OCI-LY3 (cell line): ENCODE data around the gene ACTG1.

ENCODE experiments used
- H2AFZ ChIP-seq: fragments of 200-600, 300-600 bp; shearing (Covaris generic); 2 replicates; pipeline ENCODE4 v1.6.0; 2014; ENCODE audit warnings: antibody characterized with exemption, low read depth, low read length
- H3K27ac ChIP-seq: fragments of 200-600, 300-600 bp; sonication (generic); 2 replicates; pipeline ENCODE4 v1.5.1; 2014; ENCODE audit warnings: mild to moderate bottlenecking, low read length, moderate library complexity, mixed read lengths
- H3K27me3 ChIP-seq: fragments of 200-600, 300-600 bp; sonication (generic); 2 replicates; pipeline ENCODE4 v1.6.1; 2014; ENCODE audit warnings: low read depth, low read length, mixed read lengths
- H3K36me3 ChIP-seq: fragments of 200-600, 300-600 bp; sonication (generic); replicated peaks from 2 replicates; pipeline ENCODE3; 2014; ENCODE audit warnings: low read depth, low read length, mixed read lengths
- H3K4me1 ChIP-seq: fragments of 300-600, 200-600 bp; sonication (generic); 2 replicates; pipeline ENCODE4 v1.6.1; 2014; ENCODE audit warnings: low read length, mixed read lengths
- H3K4me2 ChIP-seq: fragments of 200-600, 300-600 bp; sonication (generic); 2 replicates; pipeline ENCODE4 v1.6.1; 2014; ENCODE audit warnings: low read length, mixed read lengths
- H3K4me3 ChIP-seq: fragments of 300-600, 200-600 bp; sonication (generic); 2 replicates; pipeline ENCODE4 v1.5.1; 2014; ENCODE audit warnings: antibody characterized with exemption, mild to moderate bottlenecking, low read length, moderate library complexity
- H3K79me2 ChIP-seq: fragments of 300-600, 200-600 bp; shearing (Covaris generic); 2 replicates; pipeline ENCODE4 v1.6.1; 2014; ENCODE audit warnings: mild to moderate bottlenecking, low read length, mixed read lengths
- H3K9ac ChIP-seq: fragments of 300-600, 200-600 bp; shearing (Covaris generic); 2 replicates; pipeline ENCODE4 v1.6.0; 2014; ENCODE audit warnings: mild to moderate bottlenecking, low read length, moderate library complexity
- H3K9me3 ChIP-seq: fragments of 200-600, 300-600 bp; shearing (Covaris generic); 2 replicates; pipeline ENCODE4 v1.6.1; 2014; ENCODE audit warnings: low read length, mixed read lengths; ENCODE audit not compliant: insufficient read depth
- H4K20me1 ChIP-seq: fragments of 200-600, 300-600 bp; sonication (generic); 2 replicates; pipeline ENCODE4 v1.6.1; 2016; ENCODE audit warnings: low read length, mixed read lengths; ENCODE audit not compliant: insufficient read depth
- EZH2phosphoT487 ChIP-seq: fragments of 200-600 bp; shearing (Covaris generic); IDR thresholded peaks from 2 replicates; pipeline ENCODE4 v1.6.1; 2018; ENCODE audit warnings: antibody characterized with exemption, mixed run types, low read depth
- TF ChIP-seq, protein P1 (sequence below): fragments of 200-600, 300-600 bp; sonication (generic); IDR thresholded peaks from 2 replicates; pipeline ENCODE4 v1.5.1; 2014; ENCODE audit warnings: antibody characterized with exemption, low read length, low read depth

ACTG1 gene

DNA sequence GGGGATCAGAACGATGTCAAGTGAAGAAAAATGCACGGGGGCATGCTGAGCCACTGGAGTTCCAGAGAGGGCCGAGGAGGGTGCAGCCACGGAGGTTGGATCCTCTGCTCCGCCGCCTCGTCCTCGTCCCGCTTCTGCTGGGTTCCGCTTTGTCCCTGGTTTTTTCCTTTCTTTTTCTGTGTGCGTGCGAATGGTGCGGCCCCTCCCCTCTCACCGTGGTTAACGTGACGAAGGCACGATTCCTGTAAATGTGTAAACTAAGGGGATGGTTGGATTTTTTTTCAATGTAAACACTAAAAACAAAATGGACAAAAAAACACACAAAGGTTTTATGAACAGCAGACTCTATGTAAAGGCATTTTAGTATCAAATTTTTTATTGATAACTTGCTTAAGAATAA, 46.7 kb downstream of the ACTG1 start:
- Histone ChIP-seq H3K9ac (no peak overlapping the region), H3K79me2 (no peaks in the 10 kb centered on the region), H3K27ac (no peak overlapping the region), H3K4me2 (no peak overlapping the region), H3K27me3 (no peaks in the 10 kb centered on the region), H3K36me3 (no peaks in the 10 kb centered on the region), H3K4me1 (no peaks in the 10 kb centered on the region), H4K20me1 (no peaks in the 10 kb centered on the region), H3K4me3 (no peak overlapping the region), H3K9me3 (no peaks in the 10 kb centered on the region), H2AFZ (no peak overlapping the region)
- TF ChIP-seq, protein P1, sequence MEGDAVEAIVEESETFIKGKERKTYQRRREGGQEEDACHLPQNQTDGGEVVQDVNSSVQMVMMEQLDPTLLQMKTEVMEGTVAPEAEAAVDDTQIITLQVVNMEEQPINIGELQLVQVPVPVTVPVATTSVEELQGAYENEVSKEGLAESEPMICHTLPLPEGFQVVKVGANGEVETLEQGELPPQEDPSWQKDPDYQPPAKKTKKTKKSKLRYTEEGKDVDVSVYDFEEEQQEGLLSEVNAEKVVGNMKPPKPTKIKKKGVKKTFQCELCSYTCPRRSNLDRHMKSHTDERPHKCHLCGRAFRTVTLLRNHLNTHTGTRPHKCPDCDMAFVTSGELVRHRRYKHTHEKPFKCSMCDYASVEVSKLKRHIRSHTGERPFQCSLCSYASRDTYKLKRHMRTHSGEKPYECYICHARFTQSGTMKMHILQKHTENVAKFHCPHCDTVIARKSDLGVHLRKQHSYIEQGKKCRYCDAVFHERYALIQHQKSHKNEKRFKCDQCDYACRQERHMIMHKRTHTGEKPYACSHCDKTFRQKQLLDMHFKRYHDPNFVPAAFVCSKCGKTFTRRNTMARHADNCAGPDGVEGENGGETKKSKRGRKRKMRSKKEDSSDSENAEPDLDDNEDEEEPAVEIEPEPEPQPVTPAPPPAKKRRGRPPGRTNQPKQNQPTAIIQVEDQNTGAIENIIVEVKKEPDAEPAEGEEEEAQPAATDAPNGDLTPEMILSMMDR, result no peak
- TF ChIP-seq EZH2phosphoT487, result no peak

DNA sequence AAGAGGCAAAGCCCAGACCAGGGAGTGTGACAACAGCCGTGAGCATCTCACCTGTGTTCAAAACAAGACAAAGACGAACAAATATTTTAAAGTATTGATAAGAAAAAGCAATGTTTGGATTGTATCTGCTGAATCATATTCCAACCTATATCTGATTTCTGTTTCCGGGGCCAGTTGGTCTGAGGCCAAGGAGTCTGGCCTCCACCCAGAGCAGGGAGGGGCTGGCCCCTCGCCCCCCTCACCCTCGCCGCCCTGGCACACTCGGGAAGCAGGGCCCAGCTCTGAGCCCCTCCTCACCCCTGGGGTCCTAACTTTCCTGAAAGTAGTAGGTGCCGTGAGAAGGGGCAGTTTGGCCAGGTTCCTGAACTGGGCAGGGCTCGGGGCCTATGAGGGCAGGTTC, 48.0 kb downstream of the ACTG1 start:
- Histone ChIP-seq H3K9ac (no peak overlapping the region), H3K9me3 (no peaks in the 10 kb centered on the region), H2AFZ (no peak overlapping the region), H3K4me2 (no peak overlapping the region), H3K4me3 (no peak overlapping the region), H3K79me2 (no peaks in the 10 kb centered on the region), H3K4me1 (no peaks in the 10 kb centered on the region), H3K27ac (no peak overlapping the region), H3K36me3 (no peaks in the 10 kb centered on the region), H3K27me3 (no peaks in the 10 kb centered on the region), H4K20me1 (no peaks in the 10 kb centered on the region)
- no peak for TF ChIP-seq EZH2phosphoT487
- TF ChIP-seq, protein P1, result no peak

DNA sequence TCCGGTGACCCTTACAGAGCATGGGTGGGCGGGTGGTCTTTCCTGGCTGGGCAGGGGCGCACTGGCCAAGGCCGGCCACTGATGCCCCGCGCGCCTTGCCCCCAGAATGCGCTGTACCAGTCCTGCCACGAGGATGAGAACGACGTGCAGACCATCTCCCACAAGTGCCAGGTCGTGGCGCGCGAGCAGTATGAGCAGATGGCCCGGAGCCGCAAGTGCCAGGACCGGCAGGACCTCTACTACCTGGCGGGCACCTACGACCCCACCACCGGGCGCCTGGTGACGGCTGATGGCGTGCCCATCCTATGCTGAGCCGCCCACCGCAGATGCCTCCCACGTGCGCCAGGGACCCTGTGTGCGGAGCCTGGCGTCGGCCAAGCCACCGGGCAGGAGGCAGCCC, 49.1 kb downstream of the ACTG1 start:
- Histone ChIP-seq H3K27me3 (no peaks in the 10 kb centered on the region), H2AFZ (no peak overlapping the region), H3K27ac (no peak overlapping the region), H3K4me2 (no peak overlapping the region), H3K4me3 (no peak overlapping the region), H4K20me1 (no peaks in the 10 kb centered on the region), H3K9me3 (no peaks in the 10 kb centered on the region), H3K36me3 (no peaks in the 10 kb centered on the region), H3K79me2 (no peaks in the 10 kb centered on the region), H3K9ac (no peak overlapping the region), H3K4me1 (no peaks in the 10 kb centered on the region)
- TF ChIP-seq EZH2phosphoT487, result no peak
- TF ChIP-seq, protein P1, result no peak

DNA sequence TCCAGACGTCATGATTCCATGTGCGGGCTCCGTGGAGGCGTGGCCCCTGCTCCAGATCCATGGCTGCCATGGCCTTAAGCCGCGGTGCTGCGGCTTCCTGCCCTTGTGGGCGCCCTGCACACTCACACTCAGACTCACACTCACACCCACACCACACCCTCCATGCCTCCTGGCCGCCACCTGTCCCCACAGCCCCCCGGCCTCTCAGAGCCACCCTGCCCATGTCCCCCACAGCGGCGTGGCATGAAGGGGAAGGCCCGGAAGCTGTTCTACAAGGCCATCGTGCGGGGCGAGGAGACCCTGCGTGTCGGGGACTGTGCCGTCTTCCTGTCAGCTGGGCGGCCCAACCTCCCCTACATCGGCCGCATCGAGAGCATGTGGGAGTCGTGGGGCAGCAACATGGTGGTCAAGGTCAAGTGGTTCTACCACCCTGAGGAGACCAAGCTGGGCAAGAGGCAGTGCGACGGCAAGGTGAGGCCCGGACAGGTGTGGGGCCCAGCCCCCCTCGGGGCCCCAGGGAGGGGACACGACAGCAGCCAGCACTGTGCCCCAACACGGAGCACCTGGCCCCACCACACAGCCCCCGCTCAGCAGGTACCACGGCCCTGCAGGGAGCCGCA, 50.0 kb downstream of the ACTG1 start:
- Histone ChIP-seq H3K27ac (no peak overlapping the region), H2AFZ (no peak overlapping the region), H3K27me3 (no peaks in the 10 kb centered on the region), H3K9me3 (no peaks in the 10 kb centered on the region), H3K4me1 (no peaks in the 10 kb centered on the region), H3K4me3 (no peak overlapping the region), H3K9ac (no peak overlapping the region), H3K36me3 (no peaks in the 10 kb centered on the region), H4K20me1 (no peaks in the 10 kb centered on the region), H3K4me2 (no peak overlapping the region), H3K79me2 (no peaks in the 10 kb centered on the region)
- TF ChIP-seq, protein P1, result no peak
- TF ChIP-seq EZH2phosphoT487, result no peak
